K562 (cell line): ENCODE data around the gene ZFYVE27. TPM values are rescaled to one million over a fixed set of nuclear protein-coding genes. Genes with fewer than 3 reads are reported as not detected.

Source experiments
- ATAC-seq: fragments of 200-7000 bp; cut with Tn5 transposase; 3 replicates; pipeline ENCODE4 v1.9.1; 2020; ENCODE audit warnings: moderate library complexity
- BruUV-seq: library from RNA; stranded (reverse); fragments of 400-500 nt; replicated peaks from 2 replicates; lab custom pipeline; 2021; lab: Mats Ljungman, UMichigan
- CTCF ChIA-PET: fragments of 300-600 bp; formaldehyde crosslinking; extraction: SDS; loops from one replicate; lab custom pipeline; 2021; ENCODE audit warnings: low intra/inter-chr PET ratio; lab: Yijun Ruan, JAX
- POLR2A ChIA-PET: fragments of 300-600, 350-650 bp; sonication (Branson Sonifier 250); formaldehyde crosslinking; extraction: SDS; loops from one replicate; lab custom pipeline; 2021; ENCODE audit warnings: antibody characterized with exemption, inconsistent platforms; lab: Yijun Ruan, JAX
- DNase-seq, 4 experiments: peaks; one replicate each; pipeline versions ENCODE4 v3.0.0 to v3.0.0-alpha.2; 2011 to 2018; ENCODE audit warnings: low spot score in 3 of 4, mixed read lengths in 3 of 4; ENCODE audit errors: extremely low read depth in 1 of 4
- FAIRE-seq: peaks from 2 replicates; lab custom pipeline; 2011; peaks lifted over from hg19 to GRCh38; lab: Jason Lieb, UNC
- H2AFZ ChIP-seq: 2 replicates; pipeline ENCODE4 v1.6.0; 2011; ENCODE audit warnings: low read depth, low read length, control low read depth, inconsistent platforms
- H3K27ac ChIP-seq: fragments of 200-600 bp; 3 replicates; pipeline ENCODE4 v1.8.0; 2011; ENCODE audit warnings: low read depth, mild to moderate bottlenecking, control low read depth, inconsistent platforms, low read length, moderate library complexity, mixed read lengths; ENCODE audit errors: extremely low read depth
- H3K27me3 ChIP-seq, 2 experiments: fragments of 300-600 bp in 1 of 2; 2 replicates in 1 of 2; 3 replicates in 1 of 2; pipeline versions ENCODE4 v1.6.0 to v1.8.0; 2011; ENCODE audit warnings: inconsistent platforms in 2 of 2, low read length in 2 of 2, mild to moderate bottlenecking in 1 of 2, mixed read lengths in 1 of 2, moderate library complexity in 1 of 2; ENCODE audit not compliant: control insufficient read depth in 2 of 2, insufficient read depth in 2 of 2
- H3K36me3 ChIP-seq: fragments of 300-600 bp; 3 replicates; pipeline ENCODE4 v1.8.0; 2011; ENCODE audit warnings: mild to moderate bottlenecking, low read length, inconsistent platforms; ENCODE audit not compliant: control insufficient read depth, insufficient read depth
- H3K4me1 ChIP-seq, 2 experiments: fragments of 200-600 bp in 1 of 2; replicated peaks in 1 of 2; 2 replicates in 1 of 2; 3 replicates in 1 of 2; pipeline versions ENCODE4 v1.5.1 to v1.8.0; 2011; ENCODE audit warnings: inconsistent platforms in 2 of 2, low read length in 2 of 2, mild to moderate bottlenecking in 1 of 2, mixed read lengths in 1 of 2, moderate library complexity in 1 of 2; ENCODE audit not compliant: control insufficient read depth in 2 of 2, insufficient read depth in 2 of 2
- H3K4me2 ChIP-seq: 2 replicates; pipeline ENCODE4 v1.6.1; 2011; ENCODE audit warnings: low read length, control low read depth, inconsistent platforms, mixed read lengths; ENCODE audit not compliant: insufficient read depth
- H3K4me3 ChIP-seq: fragments of 200-600 bp; sonication (generic), shearing (Covaris generic); 2 replicates; pipeline ENCODE4 v1.5.1; 2016; ENCODE audit warnings: control low read depth, inconsistent platforms
- H3K79me2 ChIP-seq: fragments of 200-600 bp; 3 replicates; pipeline ENCODE4 v1.8.0; 2011; ENCODE audit warnings: low read length, inconsistent platforms; ENCODE audit not compliant: control insufficient read depth, insufficient read depth
- H3K9ac ChIP-seq, 2 experiments: 2 replicates each; pipeline versions ENCODE4 v1.6.0 to v1.6.1; 2011; ENCODE audit warnings: low read depth in 2 of 2, low read length in 2 of 2, control low read depth in 1 of 2, inconsistent platforms in 1 of 2, mild to moderate bottlenecking in 1 of 2, mixed read lengths in 1 of 2; ENCODE audit not compliant: insufficient read depth in 1 of 2
- H3K9me1 ChIP-seq: one replicate; pipeline ENCODE4 v1.6.0; 2011; ENCODE audit warnings: inconsistent platforms, mild to moderate bottlenecking, low read length, moderate library complexity; ENCODE audit not compliant: control insufficient read depth, insufficient read depth
- H3K9me3 ChIP-seq: replicated peaks from 2 replicates; pipeline ENCODE4 v1.5.1; 2011; ENCODE audit warnings: low read depth, low read length, inconsistent platforms; ENCODE audit not compliant: control insufficient read depth, insufficient read depth
- H4K20me1 ChIP-seq: replicated peaks from 2 replicates; pipeline ENCODE4 v1.6.1; 2011; ENCODE audit warnings: low read length, inconsistent platforms, mixed read lengths; ENCODE audit not compliant: control insufficient read depth, insufficient read depth
- CBFA2T3 ChIP-seq: fragments of 450-650 bp; IDR thresholded peaks from 2 replicates; pipeline ENCODE4 v1.6.1; 2017
- DEAF1 ChIP-seq: fragments of 450-650 bp; formaldehyde crosslinking; IDR thresholded peaks from 2 replicates; pipeline ENCODE4 v1.4.0; 2020; ENCODE audit warnings: mild to moderate bottlenecking, moderate library complexity
- MAZ ChIP-seq, 2 experiments: fragments of 450-650 bp in 1 of 2; sonication (generic) in 1 of 2; formaldehyde crosslinking; IDR thresholded peaks in 1 of 2; conservative IDR thresholded peaks in 1 of 2; 2 replicates each; pipeline versions ENCODE4 v1.4.0 to v1.5.0; 2020; ENCODE audit warnings: mild to moderate bottlenecking in 1 of 2, missing genetic modification reagents in 1 of 2
- NR1H2 ChIP-seq: sonication (generic); formaldehyde crosslinking; IDR thresholded peaks from 2 replicates; pipeline ENCODE4 v1.4.0; 2020; ENCODE audit warnings: mild to moderate bottlenecking, missing genetic modification reagents
- PTTG1 ChIP-seq: fragments of 450-650 bp; IDR thresholded peaks from 2 replicates; pipeline ENCODE4 v1.6.1; 2016; ENCODE audit warnings: low read depth, mild to moderate bottlenecking, missing genetic modification characterization, missing compliant biosample characterization
- TARDBP ChIP-seq: fragments of 450-650 bp; IDR thresholded peaks from 2 replicates; pipeline ENCODE4 v1.6.1; 2016
- TBP ChIP-seq: optimal IDR thresholded peaks from 2 replicates; pipeline ENCODE3; 2011; ENCODE audit warnings: low read depth, low read length, improper control_type of control experiment
- TCF3 ChIP-seq: sonication (generic); formaldehyde crosslinking; IDR thresholded peaks from 2 replicates; pipeline ENCODE4 v1.4.0; 2020; ENCODE audit warnings: mild to moderate bottlenecking, missing genetic modification reagents
- ZFX ChIP-seq: sonication (generic); formaldehyde crosslinking; IDR thresholded peaks from 2 replicates; pipeline ENCODE4 v1.8.0; 2022; ENCODE audit warnings: mild to moderate bottlenecking, missing genetic modification reagents, moderate library complexity
- ZNF764 ChIP-seq: fragments of 250-450 bp; sonication (Bioruptor Pico); IDR thresholded peaks from 2 replicates; pipeline ENCODE4 v1.4.0; 2020; ENCODE audit warnings: low read depth, mild to moderate bottlenecking, moderate library complexity
- WGBS: fragments of 100-300 bp; shearing (Covaris generic); methylation state at CpG from one replicate; pipeline ENCODE4 v1.1.6; 2016; ENCODE audit warnings: low coverage, mixed read lengths; ENCODE audit not compliant: insufficient coverage; ENCODE audit errors: missing lambda C conversion rate; 5-methylcytosine and 5-hydroxymethylcytosine counted together
- in situ Hi-C: fragments of 300-500 bp; cut with MboI; formaldehyde crosslinking; loops from 4 replicates; pipeline ENCODE4 v1.15.0; 2018; ENCODE audit warnings: inconsistent platforms, mixed read lengths
- intact Hi-C: fragments of 100-400 bp; cut with micrococcal nuclease; formaldehyde crosslinking; loops from 2 replicates; pipeline ENCODE4 v1.14.2; 2022
- polyA plus RNA-seq, 8 experiments: library from polyadenylated mRNA; depleted of rRNA in 4 of 8; stranded (reverse) in 5 of 8; unstranded in 3 of 8; fragments of >200 nt; fragmentation: Nextera tagmentation in 2 of 8; fragmentation: Illumina TruSeq in 1 of 8; extraction: Ambion mirVana in 2 of 8; extraction: Trizol in 1 of 8; gene quantifications; 2 replicates each; pipeline versions ENCODE4 v1.2.1 to v1.2.3, GENCODE V29; 2011 to 2014; ENCODE audit warnings: inconsistent platforms in 1 of 8, missing spikeins in 1 of 8
- total RNA-seq, 7 experiments: library from RNA; depleted of rRNA in 6 of 7; stranded (reverse); fragments of >200 nt in 6 of 7; fragmentation: Illumina TruSeq in 2 of 7; extraction: Trizol in 2 of 7; gene quantifications; 2 replicates each; pipeline versions ENCODE4 v1.2.1 to v1.2.3, GENCODE V29; 2011 to 2021; ENCODE audit warnings: low replicate concordance in 1 of 7
- TF ChIP-seq, protein P1 (sequence below), 3 experiments: IDR thresholded peaks in 2 of 3; conservative IDR thresholded peaks in 1 of 3; 2 replicates each; pipeline ENCODE4 v1.5.1; 2011 to 2012; ENCODE audit warnings: low read length in 3 of 3, mild to moderate bottlenecking in 3 of 3, control low read depth in 2 of 3, improper control_type of control experiment in 1 of 3, inconsistent platforms in 1 of 3, low read depth in 1 of 3, mixed read lengths in 1 of 3, moderate library complexity in 1 of 3; ENCODE audit not compliant: insufficient read depth in 2 of 3

Gene ZFYVE27
- total and polyA plus RNA-seq, 9 of the 15 experiments (the other 6 are each of a cell fraction or from before 2014, with no cell fraction given): 0.81 to 21.9 (median 15.3) TPM

GRCh38 chr10:97738616-97739015 is 1.7 kb downstream of the ZFYVE27 start:
- intact Hi-C loops: no loop called here
- BruUV-seq: no TSS peak

More at GRCh38 chr10:97738616-97739015, 1.7 kb downstream of the ZFYVE27 start:
- peaks cover 20 to 31% of the 10 kb centered on the region in 2 experiments for H3K4me1 ChIP-seq
- POLR2A ChIA-PET: interaction anchor here (0.6 kb wide), 1 partner anchor 29 kb away, joined by 3 read pairs; no protein-coding TSS in a partner anchor
- CTCF ChIA-PET: no interaction called here
- peak overlapping the region; percentile 92 for H3K4me2 ChIP-seq
- H3K9me1 ChIP-seq: no peaks in the 10 kb centered on the region
- TF ChIP-seq TCF3 (CRISPR knock-in tag) (peak; percentile 33), DEAF1 (CRISPR knock-in tag) (no peak), NR1H2 (CRISPR knock-in tag) (no peak), ZFX (CRISPR knock-in tag) (peak; percentile 18; the same call in 1 of the 2 replicates), MAZ (CRISPR knock-in tag; conservative IDR thresholded peaks at IDR 0.05 in 1 of 2, IDR thresholded peaks at IDR 0.05 in 1 of 2) (no peak), PTTG1 (tag) (no peak), CBFA2T3 (peak; percentile 35), TARDBP (no peak), TBP (peak; percentile 31), ZNF764 (CRISPR knock-in tag) (no peak)
- TF ChIP-seq, protein P1, sequence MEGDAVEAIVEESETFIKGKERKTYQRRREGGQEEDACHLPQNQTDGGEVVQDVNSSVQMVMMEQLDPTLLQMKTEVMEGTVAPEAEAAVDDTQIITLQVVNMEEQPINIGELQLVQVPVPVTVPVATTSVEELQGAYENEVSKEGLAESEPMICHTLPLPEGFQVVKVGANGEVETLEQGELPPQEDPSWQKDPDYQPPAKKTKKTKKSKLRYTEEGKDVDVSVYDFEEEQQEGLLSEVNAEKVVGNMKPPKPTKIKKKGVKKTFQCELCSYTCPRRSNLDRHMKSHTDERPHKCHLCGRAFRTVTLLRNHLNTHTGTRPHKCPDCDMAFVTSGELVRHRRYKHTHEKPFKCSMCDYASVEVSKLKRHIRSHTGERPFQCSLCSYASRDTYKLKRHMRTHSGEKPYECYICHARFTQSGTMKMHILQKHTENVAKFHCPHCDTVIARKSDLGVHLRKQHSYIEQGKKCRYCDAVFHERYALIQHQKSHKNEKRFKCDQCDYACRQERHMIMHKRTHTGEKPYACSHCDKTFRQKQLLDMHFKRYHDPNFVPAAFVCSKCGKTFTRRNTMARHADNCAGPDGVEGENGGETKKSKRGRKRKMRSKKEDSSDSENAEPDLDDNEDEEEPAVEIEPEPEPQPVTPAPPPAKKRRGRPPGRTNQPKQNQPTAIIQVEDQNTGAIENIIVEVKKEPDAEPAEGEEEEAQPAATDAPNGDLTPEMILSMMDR (IDR thresholded peaks at IDR 0.05 in 2 of 3, conservative IDR thresholded peaks at IDR 0.05 in 1 of 3; ENCODE audit: insufficient read depth in 2 of 3, low read depth in 1 of 3, low read length in 3 of 3): no peak
- FAIRE-seq (peak; percentile 23), DNase-seq (peak in 2 of 4 experiments; percentile 53 to 67), ATAC-seq (peak; percentile 64)
- WGBS: 47% methylated on average over 4 of the region's 4 CpGs
- peak overlapping the region; percentile 90; the same call in 2 of the 3 replicates for H3K27ac ChIP-seq
- H3K4me3 ChIP-seq: peak overlapping the region; percentile 84
- H3K36me3 ChIP-seq: peaks cover 33% of the 10 kb centered on the region
- no peaks in the 10 kb centered on the region for H3K27me3 ChIP-seq
- no peak overlapping the region for H2AFZ ChIP-seq
- in situ Hi-C loops: no loop called here
- peak overlapping the region; percentile 53 to 94; a peak in 3 of 4 replicates for H3K9ac ChIP-seq
- H4K20me1 ChIP-seq: peaks cover 6% of the 10 kb centered on the region; the same call in 1 of the 2 replicates
- peaks cover 58% of the 10 kb centered on the region for H3K79me2 ChIP-seq
- H3K9me3 ChIP-seq: no peaks in the 10 kb centered on the region; the same call in 1 of the 2 replicates
